Measurements from ENCODE around the gene MYL7.

DNA sequence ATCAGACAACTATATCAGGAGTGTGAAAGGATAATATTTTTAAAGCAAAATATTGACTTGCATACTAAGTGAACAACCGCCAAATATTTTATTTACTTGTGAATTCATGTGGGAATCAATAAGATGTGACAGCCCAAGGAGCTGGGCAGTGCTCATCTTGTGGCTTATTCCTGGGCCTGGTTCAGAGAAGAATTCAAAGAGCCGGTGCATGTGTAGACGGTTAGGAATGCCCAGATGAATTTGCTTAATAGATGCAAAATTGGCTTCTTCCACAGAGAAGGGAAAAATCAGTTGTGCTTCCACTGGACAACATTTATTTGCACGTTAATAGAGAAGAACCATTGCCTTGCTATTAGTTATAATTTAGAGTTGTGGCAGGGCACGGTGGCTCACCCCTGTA, 4.4 kb downstream of the MYL7 start:
- TF ChIP-seq CTCF (IDR thresholded peaks at IDR 0.05; ENCODE audit: low read depth, low read length, poor library complexity, severe bottlenecking) (no peak), EZH2phosphoT487 (IDR thresholded peaks at IDR 0.05; ENCODE audit: borderline replicate concordance, low read length) (no peak)

All from DOHH2 (cell line).